Stimulated activated CD8-positive, alpha-beta memory T cell treated with anti-CD3 and anti-CD28 coated beads, Interleukin-4, amount 100 ng/mL, for 48 hours (primary cell): ENCODE measurements around the gene MRM3.
A peak's percentile ranks its signal among the peaks of the same experiment; 100 is the strongest.
"Not testable (repeated sequence)": the region's sequence is repeated elsewhere in the genome, so short reads cannot be mapped to it uniquely, and the experiment has no call there.

Experiments
- DNase-seq: peaks from one replicate; pipeline ENCODE4 v3.0.0-alpha.2; 2020

MRM3 gene

GRCh38 chr17:755319-755961 lies 26.7 kb upstream of the MRM3 start:
- DNase-seq = not testable (repeated sequence)

GRCh38 chr17:756010-756567 lies 26.1 kb upstream of the MRM3 start:
- not testable (repeated sequence) for DNase-seq

GRCh38 chr17:759964-760363 lies 22.2 kb upstream of the MRM3 start:
- DNase-seq = no peak

- DNase-seq = no peak
Measured at GRCh38 chr17:760371-760770, 21.8 kb upstream of the MRM3 start.

GRCh38 chr17:767076-767475 lies 15.1 kb upstream of the MRM3 start:
- DNase-seq = no peak

GRCh38 chr17:773016-773415 lies 9.1 kb upstream of the MRM3 start:
- no peak for DNase-seq

- DNase-seq = no peak
Measured at GRCh38 chr17:773467-774312, 8.5 kb upstream of the MRM3 start.

- DNase-seq = no peak
Measured at GRCh38 chr17:774313-774584, 7.9 kb upstream of the MRM3 start.

- no peak for DNase-seq
Measured at GRCh38 chr17:778096-778495, 4.1 kb upstream of the MRM3 start.

GRCh38 chr17:784143-784542 lies 2.0 kb downstream of the MRM3 start:
- DNase-seq = no peak

GRCh38 chr17:785901-786300 lies 3.7 kb downstream of the MRM3 start:
- DNase-seq = not testable (repeated sequence)

- no peak for DNase-seq
Measured at GRCh38 chr17:787641-788221, 5.6 kb downstream of the MRM3 start.

GRCh38 chr17:788551-788950 lies 6.4 kb downstream of the MRM3 start:
- DNase-seq = no peak

GRCh38 chr17:789160-789840 lies 7.1 kb downstream of the MRM3 start:
- DNase-seq = no peak

- not testable (repeated sequence) for DNase-seq
Measured at GRCh38 chr17:789931-790873, 8.0 kb downstream of the MRM3 start.

GRCh38 chr17:790874-791247 lies 8.7 kb downstream of the MRM3 start:
- DNase-seq = not testable (repeated sequence)

GRCh38 chr17:791829-792228 lies 9.7 kb downstream of the MRM3 start:
- DNase-seq = no peak

GRCh38 chr17:792277-792676 lies 10.1 kb downstream of the MRM3 start:
- no peak for DNase-seq

- DNase-seq = peak; percentile 60
Measured at GRCh38 chr17:794876-795275, 12.7 kb downstream of the MRM3 start.

- DNase-seq = no peak
Measured at GRCh38 chr17:795276-795675, 13.1 kb downstream of the MRM3 start.

- no peak for DNase-seq
Measured at GRCh38 chr17:795721-796120, 13.6 kb downstream of the MRM3 start.

GRCh38 chr17:796609-797008 lies 14.5 kb downstream of the MRM3 start:
- DNase-seq = no peak
